GM12873 (cell line): ENCODE results near the gene ODR4.
A peak's percentile ranks its signal among the peaks of the same experiment; 100 is the strongest.

ENCODE experiments used
- TF ChIP-seq, protein P1 (sequence below): IDR thresholded peaks from 2 replicates; pipeline ENCODE4 v1.5.1; 2012; ENCODE audit warnings: low read depth, mild to moderate bottlenecking, moderate library complexity, low read length, control low read depth; ENCODE audit not compliant: insufficient read depth; ENCODE audit errors: missing control alignments

The ODR4 gene

GRCh38 chr1:186375152-186375928, at the start of gene ODR4, which contains the start of gene TPR:
ODR4 (plus strand) TSS chr1:186375838; CDS start chr1:186379786, 3,948 bp downstream.
TPR (minus strand) TSS chr1:186375253; CDS start chr1:186375028, 225 bp downstream.
- TF ChIP-seq, protein P1, sequence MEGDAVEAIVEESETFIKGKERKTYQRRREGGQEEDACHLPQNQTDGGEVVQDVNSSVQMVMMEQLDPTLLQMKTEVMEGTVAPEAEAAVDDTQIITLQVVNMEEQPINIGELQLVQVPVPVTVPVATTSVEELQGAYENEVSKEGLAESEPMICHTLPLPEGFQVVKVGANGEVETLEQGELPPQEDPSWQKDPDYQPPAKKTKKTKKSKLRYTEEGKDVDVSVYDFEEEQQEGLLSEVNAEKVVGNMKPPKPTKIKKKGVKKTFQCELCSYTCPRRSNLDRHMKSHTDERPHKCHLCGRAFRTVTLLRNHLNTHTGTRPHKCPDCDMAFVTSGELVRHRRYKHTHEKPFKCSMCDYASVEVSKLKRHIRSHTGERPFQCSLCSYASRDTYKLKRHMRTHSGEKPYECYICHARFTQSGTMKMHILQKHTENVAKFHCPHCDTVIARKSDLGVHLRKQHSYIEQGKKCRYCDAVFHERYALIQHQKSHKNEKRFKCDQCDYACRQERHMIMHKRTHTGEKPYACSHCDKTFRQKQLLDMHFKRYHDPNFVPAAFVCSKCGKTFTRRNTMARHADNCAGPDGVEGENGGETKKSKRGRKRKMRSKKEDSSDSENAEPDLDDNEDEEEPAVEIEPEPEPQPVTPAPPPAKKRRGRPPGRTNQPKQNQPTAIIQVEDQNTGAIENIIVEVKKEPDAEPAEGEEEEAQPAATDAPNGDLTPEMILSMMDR: peak; percentile 88

- TF ChIP-seq, protein P1: no peak
These were observed 49.6 kb upstream of the ODR4 start for GRCh38 chr1:186326009-186326408.

DNA sequence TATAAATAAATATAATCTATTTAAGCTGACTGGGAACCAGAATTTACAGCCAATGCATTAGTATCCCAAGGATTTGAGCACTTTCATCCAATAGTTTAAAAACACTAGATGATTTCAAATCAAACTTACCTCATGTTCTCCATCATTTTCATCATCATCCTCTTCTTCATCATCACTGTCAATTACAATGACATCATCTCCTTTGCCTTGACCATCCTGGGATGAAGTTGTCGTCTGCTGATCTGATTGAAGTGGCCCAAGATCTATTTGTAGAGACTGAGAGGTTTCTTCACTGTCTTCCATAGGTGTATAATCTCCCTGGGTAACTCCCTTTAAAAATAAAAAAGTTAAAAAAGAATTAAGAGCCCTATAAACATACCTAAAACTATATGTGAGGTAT, 48.3 kb upstream of the ODR4 start:
- TF ChIP-seq, protein P1: no peak

- TF ChIP-seq, protein P1: peak; percentile 48
These were observed 44.9 kb upstream of the ODR4 start for GRCh38 chr1:186330758-186331157.

DNA sequence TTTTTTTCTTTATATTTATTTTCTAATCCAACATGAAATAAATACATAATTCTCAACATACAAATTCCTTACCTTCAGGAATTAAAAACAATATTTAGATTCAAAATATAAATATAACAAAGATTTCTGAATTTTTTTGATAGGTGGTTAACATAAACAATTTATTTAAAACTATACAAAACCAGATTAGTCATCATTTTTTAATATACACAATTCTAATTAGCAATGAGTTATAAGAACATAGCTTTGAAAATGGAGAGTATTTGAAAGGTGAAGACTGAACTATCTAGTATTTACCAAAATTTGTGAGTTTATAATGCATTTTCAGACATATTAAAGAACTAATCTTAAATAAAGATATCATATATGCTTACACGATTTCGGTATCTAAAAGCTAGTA, 38.1 kb upstream of the ODR4 start:
- TF ChIP-seq, protein P1: no peak

- TF ChIP-seq, protein P1: no peak
These were observed 34.9 kb upstream of the ODR4 start for GRCh38 chr1:186340772-186341171.

DNA sequence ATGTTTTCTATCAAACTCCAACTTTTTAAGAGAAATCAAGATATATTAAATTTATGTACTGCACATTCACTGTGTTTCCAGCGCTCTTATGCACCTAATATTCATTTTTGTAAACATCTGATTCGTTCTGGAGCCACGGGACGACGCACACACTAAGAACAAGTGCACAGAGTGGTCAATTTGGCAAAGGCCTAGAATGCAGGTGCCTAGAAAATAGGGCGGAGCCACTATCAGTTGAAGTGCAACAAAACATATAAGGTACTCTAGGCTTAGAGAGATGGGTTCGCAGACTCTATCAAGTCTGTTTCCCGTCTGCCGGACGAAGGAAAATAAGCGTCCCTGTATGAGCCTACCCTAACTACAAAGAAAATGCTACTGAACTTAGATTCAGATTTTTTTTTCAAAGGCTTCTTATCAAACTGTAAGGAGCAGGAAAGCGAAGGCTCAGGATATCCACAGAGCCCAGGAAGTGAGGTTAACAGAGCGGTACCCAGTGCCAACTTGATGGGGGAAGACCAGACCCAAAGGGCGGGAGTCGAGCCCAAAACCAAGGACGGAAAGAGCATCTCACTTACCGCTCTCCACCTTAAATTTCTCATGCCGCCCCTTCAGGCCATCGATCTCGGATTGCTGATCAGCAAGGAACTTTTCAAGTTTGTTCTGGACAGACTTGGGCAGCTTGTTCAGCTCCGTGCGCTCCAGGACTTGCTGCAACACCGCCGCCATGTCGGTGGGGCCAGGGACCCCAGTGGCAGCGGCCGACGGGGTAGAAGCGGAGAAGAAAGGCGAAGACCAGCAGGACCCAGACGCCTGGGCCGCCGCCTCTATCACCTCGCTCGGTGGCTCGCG, 1.1 kb upstream of the ODR4 start:
- TF ChIP-seq, protein P1: no peak
